Gastroesophageal sphincter (tissue), 3 donors: ENCODE results near the gene UTP20.

Source experiments
- EP300 ChIP-seq: sonication (generic); formaldehyde crosslinking; IDR thresholded peaks from one replicate; pipeline ENCODE4 v1.6.1; 2017; ENCODE audit warnings: antibody characterized with exemption, mild to moderate bottlenecking
- POLR2AphosphoS5 ChIP-seq: sonication (generic); formaldehyde crosslinking; IDR thresholded peaks from one replicate; pipeline ENCODE4 v1.6.1; 2017; ENCODE audit warnings: antibody characterized with exemption
- TF ChIP-seq, protein P1 (sequence below), 4 experiments: fragments of 200-600 bp in 2 of 4; fragments of 450-650 bp in 2 of 4; sonication (generic) in 1 of 4; IDR thresholded peaks; one replicate each; pipeline ENCODE4 v1.5.1; 2017 to 2019; ENCODE audit warnings: antibody characterized with exemption in 4 of 4, mild to moderate bottlenecking in 2 of 4, moderate library complexity in 2 of 4

GRCh38 chr12:101243074-101243473 is 36.8 kb upstream of the UTP20 start:
- TF ChIP-seq, protein P1, sequence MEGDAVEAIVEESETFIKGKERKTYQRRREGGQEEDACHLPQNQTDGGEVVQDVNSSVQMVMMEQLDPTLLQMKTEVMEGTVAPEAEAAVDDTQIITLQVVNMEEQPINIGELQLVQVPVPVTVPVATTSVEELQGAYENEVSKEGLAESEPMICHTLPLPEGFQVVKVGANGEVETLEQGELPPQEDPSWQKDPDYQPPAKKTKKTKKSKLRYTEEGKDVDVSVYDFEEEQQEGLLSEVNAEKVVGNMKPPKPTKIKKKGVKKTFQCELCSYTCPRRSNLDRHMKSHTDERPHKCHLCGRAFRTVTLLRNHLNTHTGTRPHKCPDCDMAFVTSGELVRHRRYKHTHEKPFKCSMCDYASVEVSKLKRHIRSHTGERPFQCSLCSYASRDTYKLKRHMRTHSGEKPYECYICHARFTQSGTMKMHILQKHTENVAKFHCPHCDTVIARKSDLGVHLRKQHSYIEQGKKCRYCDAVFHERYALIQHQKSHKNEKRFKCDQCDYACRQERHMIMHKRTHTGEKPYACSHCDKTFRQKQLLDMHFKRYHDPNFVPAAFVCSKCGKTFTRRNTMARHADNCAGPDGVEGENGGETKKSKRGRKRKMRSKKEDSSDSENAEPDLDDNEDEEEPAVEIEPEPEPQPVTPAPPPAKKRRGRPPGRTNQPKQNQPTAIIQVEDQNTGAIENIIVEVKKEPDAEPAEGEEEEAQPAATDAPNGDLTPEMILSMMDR (IDR thresholded peaks at IDR 0.05), result no peak
- TF ChIP-seq EP300 (no peak), POLR2AphosphoS5 (no peak)
